Measurements from ENCODE around the gene CYP19A1. TPM values are rescaled to one million over a fixed set of nuclear protein-coding genes. Genes with fewer than 3 reads are reported as not detected.

Gene CYP19A1
- polyA plus RNA-seq, 1 of the 3 experiments (the other 2 are of a cell fraction): 0.03 TPM

DNA sequence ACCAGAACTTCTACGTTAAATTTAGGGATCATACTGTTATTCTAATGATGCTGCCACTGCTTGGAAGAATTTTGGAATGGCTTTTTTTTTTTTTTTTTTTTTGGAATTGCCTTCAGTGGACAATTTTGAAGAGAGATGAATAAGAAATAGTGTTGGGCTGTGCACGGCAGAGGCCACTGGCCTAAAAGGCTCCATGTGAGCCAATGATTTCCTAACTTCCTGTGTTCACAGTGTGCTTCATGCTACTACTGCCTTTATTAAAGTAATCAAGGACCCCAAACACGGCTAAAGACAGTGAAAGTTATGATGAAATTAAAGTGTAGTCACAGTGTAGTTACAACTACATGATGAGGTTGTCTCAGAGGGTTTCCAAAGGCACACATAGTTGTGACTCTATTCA is 142.9 kb downstream of the CYP19A1 start:
- Histone ChIP-seq H3K9me2 (no peaks in the 10 kb centered on the region), H3K36me3 (replicated peaks in 1 of 2; ENCODE audit: control insufficient read depth in 1 of 2, insufficient read depth in 2 of 2, low read length in 1 of 2) (no peaks in the 10 kb centered on the region), H3K4me1 (ENCODE audit: control insufficient read depth in 1 of 2, insufficient read depth in 2 of 2, low read depth in 1 of 2, low read length in 1 of 2) (peaks cover 0 to 2% of the 10 kb centered on the region in 2 experiments; a peak in 1 of 4 replicates), H4K20me1 (ENCODE audit: insufficient read depth) (no peaks in the 10 kb centered on the region), H3F3A (replicated peaks; ENCODE audit: insufficient read depth) (no peaks in the 10 kb centered on the region), H2AFZ (ENCODE audit: low read depth) (no peak overlapping the region), H3K79me2 (ENCODE audit: insufficient read depth) (no peaks in the 10 kb centered on the region), H3K4me2 (no peak overlapping the region), H3K9ac (no peak overlapping the region), H3K27me3 (ENCODE audit: insufficient read depth) (peaks cover 21% of the 10 kb centered on the region; the same call in 1 of the 2 replicates), H3K9me3 (no peaks in the 10 kb centered on the region), H3K27ac (ENCODE audit: low read depth in 2 of 2, low read length in 1 of 2) (no peak overlapping the region), H3K4me3 (ENCODE audit: low read depth in 2 of 2, low read length in 1 of 2) (no peak overlapping the region)
- TF ChIP-seq FOXJ3 (CRISPR knock-in tag; IDR thresholded peaks at IDR 0.05): no peak
- no peak for TF ChIP-seq MEF2A (IDR thresholded peaks at IDR 0.05; ENCODE audit: borderline replicate concordance, low read depth)
- no peak for TF ChIP-seq PBX3 (IDR thresholded peaks at IDR 0.05)
- no peak for TF ChIP-seq USF1 (IDR thresholded peaks at IDR 0.05; ENCODE audit: borderline replicate concordance, low read depth)
- no peak for TF ChIP-seq RFX5 (IDR thresholded peaks at IDR 0.05; ENCODE audit: low read length)
- no peak for TF ChIP-seq TCF12 (IDR thresholded peaks at IDR 0.05)
- TF ChIP-seq MXI1 (IDR thresholded peaks at IDR 0.05; ENCODE audit: low read depth, low read length): no peak
- TF ChIP-seq NFIC (IDR thresholded peaks at IDR 0.05; ENCODE audit: borderline replicate concordance): no peak
- no peak for TF ChIP-seq EZH2phosphoT487 (IDR thresholded peaks at IDR 0.05; ENCODE audit: borderline replicate concordance, low read depth)
- TF ChIP-seq, protein P1, sequence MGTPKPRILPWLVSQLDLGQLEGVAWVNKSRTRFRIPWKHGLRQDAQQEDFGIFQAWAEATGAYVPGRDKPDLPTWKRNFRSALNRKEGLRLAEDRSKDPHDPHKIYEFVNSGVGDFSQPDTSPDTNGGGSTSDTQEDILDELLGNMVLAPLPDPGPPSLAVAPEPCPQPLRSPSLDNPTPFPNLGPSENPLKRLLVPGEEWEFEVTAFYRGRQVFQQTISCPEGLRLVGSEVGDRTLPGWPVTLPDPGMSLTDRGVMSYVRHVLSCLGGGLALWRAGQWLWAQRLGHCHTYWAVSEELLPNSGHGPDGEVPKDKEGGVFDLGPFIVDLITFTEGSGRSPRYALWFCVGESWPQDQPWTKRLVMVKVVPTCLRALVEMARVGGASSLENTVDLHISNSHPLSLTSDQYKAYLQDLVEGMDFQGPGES (IDR thresholded peaks at IDR 0.05; ENCODE audit: low read depth, low read length): no peak
- no peak for TF ChIP-seq YY1 (IDR thresholded peaks at IDR 0.05; ENCODE audit: low read depth)
- TF ChIP-seq, protein P2, sequence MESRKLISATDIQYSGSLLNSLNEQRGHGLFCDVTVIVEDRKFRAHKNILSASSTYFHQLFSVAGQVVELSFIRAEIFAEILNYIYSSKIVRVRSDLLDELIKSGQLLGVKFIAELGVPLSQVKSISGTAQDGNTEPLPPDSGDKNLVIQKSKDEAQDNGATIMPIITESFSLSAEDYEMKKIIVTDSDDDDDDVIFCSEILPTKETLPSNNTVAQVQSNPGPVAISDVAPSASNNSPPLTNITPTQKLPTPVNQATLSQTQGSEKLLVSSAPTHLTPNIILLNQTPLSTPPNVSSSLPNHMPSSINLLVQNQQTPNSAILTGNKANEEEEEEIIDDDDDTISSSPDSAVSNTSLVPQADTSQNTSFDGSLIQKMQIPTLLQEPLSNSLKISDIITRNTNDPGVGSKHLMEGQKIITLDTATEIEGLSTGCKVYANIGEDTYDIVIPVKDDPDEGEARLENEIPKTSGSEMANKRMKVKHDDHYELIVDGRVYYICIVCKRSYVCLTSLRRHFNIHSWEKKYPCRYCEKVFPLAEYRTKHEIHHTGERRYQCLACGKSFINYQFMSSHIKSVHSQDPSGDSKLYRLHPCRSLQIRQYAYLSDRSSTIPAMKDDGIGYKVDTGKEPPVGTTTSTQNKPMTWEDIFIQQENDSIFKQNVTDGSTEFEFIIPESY (IDR thresholded peaks at IDR 0.05; ENCODE audit: borderline replicate concordance, low read depth): no peak
- TF ChIP-seq FOXM1 (IDR thresholded peaks at IDR 0.05; ENCODE audit: low read depth): no peak
- no peak for TF ChIP-seq GATA2 (CRISPR knock-in tag; IDR thresholded peaks at IDR 0.05)
- no peak for TF ChIP-seq USF2 (IDR thresholded peaks at IDR 0.05; ENCODE audit: borderline replicate concordance, low read depth, low read length)
- no peak for TF ChIP-seq CHD2 (IDR thresholded peaks at IDR 0.05; ENCODE audit: low read length, partially characterized antibody)
- DNase-seq: no peak
- 36% methylated on average over 3 of the region's 3 CpGs for WGBS (ENCODE audit: low lambda C conversion rate)
- CTCF ChIA-PET: interaction anchor here (11.2 kb wide), 1 partner anchor 29 kb away, joined by 284 read pairs; no protein-coding TSS in a partner anchor
- POLR2A ChIA-PET: no interaction called here

Measured in SK-N-SH (cell line).